Measurements from ENCODE around the gene CPNE4.

- TF ChIP-seq, protein P1, sequence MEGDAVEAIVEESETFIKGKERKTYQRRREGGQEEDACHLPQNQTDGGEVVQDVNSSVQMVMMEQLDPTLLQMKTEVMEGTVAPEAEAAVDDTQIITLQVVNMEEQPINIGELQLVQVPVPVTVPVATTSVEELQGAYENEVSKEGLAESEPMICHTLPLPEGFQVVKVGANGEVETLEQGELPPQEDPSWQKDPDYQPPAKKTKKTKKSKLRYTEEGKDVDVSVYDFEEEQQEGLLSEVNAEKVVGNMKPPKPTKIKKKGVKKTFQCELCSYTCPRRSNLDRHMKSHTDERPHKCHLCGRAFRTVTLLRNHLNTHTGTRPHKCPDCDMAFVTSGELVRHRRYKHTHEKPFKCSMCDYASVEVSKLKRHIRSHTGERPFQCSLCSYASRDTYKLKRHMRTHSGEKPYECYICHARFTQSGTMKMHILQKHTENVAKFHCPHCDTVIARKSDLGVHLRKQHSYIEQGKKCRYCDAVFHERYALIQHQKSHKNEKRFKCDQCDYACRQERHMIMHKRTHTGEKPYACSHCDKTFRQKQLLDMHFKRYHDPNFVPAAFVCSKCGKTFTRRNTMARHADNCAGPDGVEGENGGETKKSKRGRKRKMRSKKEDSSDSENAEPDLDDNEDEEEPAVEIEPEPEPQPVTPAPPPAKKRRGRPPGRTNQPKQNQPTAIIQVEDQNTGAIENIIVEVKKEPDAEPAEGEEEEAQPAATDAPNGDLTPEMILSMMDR (conservative IDR thresholded peaks at IDR 0.05; ENCODE audit: low read depth, low read length) = no peak
- no peak for TF ChIP-seq EZH2 (IDR thresholded peaks at IDR 0.05; ENCODE audit: borderline replicate concordance, low read depth, low read length, poor library complexity, severe bottlenecking)
Observed at GRCh38 chr3:131491084-131491483, 543.7 kb downstream of the CPNE4 start.

Measured in A673 (cell line).